ENCODE results near the gene TMEM178B. TPM values are rescaled to one million over a fixed set of nuclear protein-coding genes. Genes with fewer than 3 reads are reported as not detected.

TMEM178B gene
- total and polyA plus RNA-seq, 2 of the 4 experiments (the other 2 are of a cell fraction) = under 0.01 to 0.05 TPM

DNA sequence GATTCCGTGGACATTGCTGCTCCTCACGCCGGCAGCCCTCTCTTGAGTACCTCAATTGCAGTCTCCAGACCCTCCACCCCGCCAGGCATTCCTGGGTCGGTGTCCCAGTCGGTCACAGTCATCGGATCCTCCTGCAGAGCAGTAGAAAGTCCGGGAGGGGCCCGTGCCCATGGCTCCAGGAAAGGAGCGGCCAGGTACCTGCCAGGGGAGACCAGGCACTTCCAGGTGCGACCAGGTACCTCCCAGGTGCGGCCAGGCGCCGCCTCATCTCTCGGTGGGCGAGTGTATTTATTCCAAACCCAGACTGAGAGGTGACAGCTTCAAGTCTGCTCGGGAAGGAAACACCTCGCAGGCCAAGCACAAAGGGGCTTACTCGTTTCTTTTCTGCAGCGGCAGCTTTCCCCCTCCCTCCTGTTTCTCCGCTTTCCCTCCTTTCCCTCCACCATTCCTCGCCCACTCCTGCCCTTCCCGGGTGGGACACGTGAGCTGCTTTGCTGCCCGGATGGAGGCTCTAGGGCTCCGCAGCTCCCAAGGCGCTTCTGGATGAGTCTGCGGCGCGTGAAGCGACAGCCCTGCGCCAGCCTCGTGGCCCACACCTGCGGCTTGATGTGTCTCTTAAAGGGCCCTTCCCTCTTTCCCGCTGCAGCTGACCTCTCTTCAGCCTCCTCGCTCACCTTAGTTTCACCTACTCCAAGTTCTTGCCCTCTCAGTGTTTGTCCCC lies 438.0 kb downstream of the TMEM178B start:
- H2BK15ac ChIP-seq (ENCODE audit: low read depth, low read length) = no peak overlapping the region
- no peak overlapping the region for H2AK9ac ChIP-seq (replicated peaks; ENCODE audit: low read depth, low read length, poor library complexity)
- no peak overlapping the region for H2BK5ac ChIP-seq (ENCODE audit: low read depth, low read length, poor library complexity, severe bottlenecking)
- ChIA-PET CTCF (no interaction called here), POLR2A (ENCODE audit: unreplicated experiment) (no interaction called here)
- H3K27ac ChIP-seq (ENCODE audit: insufficient read depth, low read length) = no peak overlapping the region
- H3K4me3 ChIP-seq (ENCODE audit: insufficient read depth, low read depth, low read length) = no peak overlapping the region
- no TSS peak for BruUV-seq (replicated peaks)
- no peak overlapping the region for H3K14ac ChIP-seq (replicated peaks; ENCODE audit: low read depth, low read length)
- WGBS, 2 experiments (ENCODE audit: extremely low coverage in 2 of 2, insufficient read length in 1 of 2) = 4% methylated on average over 20 of the region's 36 CpGs; no CpG with 5 or more reads in 1 of the 2 experiments
- H3K79me1 ChIP-seq (ENCODE audit: low read depth in 1 of 2, low read length in 2 of 2) = no peaks in the 10 kb centered on the region
- H4K8ac ChIP-seq (ENCODE audit: low read depth in 2 of 2, low read length in 2 of 2) = no peak overlapping the region
- in situ Hi-C loops (cut with MboI; ENCODE audit: low sequenced_read_pairs) = no loop called here
- H3K56ac ChIP-seq (ENCODE audit: extremely low read depth, insufficient read depth, low read length) = no peak overlapping the region
- no peak overlapping the region for H2BK120ac ChIP-seq (ENCODE audit: low read depth, low read length)
- H3K23ac ChIP-seq (ENCODE audit: low read depth, low read length) = no peak overlapping the region
- intact Hi-C loops (cut with micrococcal nuclease) = no loop called here
- no peak for ATAC-seq (ENCODE audit: low read depth)
- dilution Hi-C loops (cut with HindIII; ENCODE audit: low sequenced_read_pairs, unreplicated experiment) = no loop called here
- H3K9me1 ChIP-seq (ENCODE audit: insufficient read depth, low read length) = no peaks in the 10 kb centered on the region
- H3K9me3 ChIP-seq (ENCODE audit: control insufficient read depth, insufficient read depth, low read length) = no peaks in the 10 kb centered on the region; the same call in 1 of the 2 replicates
- no peak overlapping the region for H4K91ac ChIP-seq (ENCODE audit: insufficient read depth, low read depth, low read length)
- H3K9ac ChIP-seq (ENCODE audit: low read depth, low read length) = no peak overlapping the region
- H3K4ac ChIP-seq (ENCODE audit: low read depth, low read length) = no peak overlapping the region
- H2AK5ac ChIP-seq (ENCODE audit: low read depth, low read length) = no peak overlapping the region
- H4K5ac ChIP-seq (ENCODE audit: low read depth, low read length) = no peak overlapping the region
- no peak overlapping the region for H2BK20ac ChIP-seq (ENCODE audit: low read depth, low read length)
- H3K4me2 ChIP-seq (ENCODE audit: low read depth, low read length) = peak overlapping the region; percentile 14
- no peak overlapping the region for H3K18ac ChIP-seq (ENCODE audit: low read depth, low read length)
- TF ChIP-seq RAD21 (IDR thresholded peaks at IDR 0.05; ENCODE audit: low read length) (no peak), BHLHE40 (IDR thresholded peaks at IDR 0.05; ENCODE audit: low read depth, low read length) (no peak), CEBPB (IDR thresholded peaks at IDR 0.05; ENCODE audit: low read depth, low read length) (no peak), MXI1 (IDR thresholded peaks at IDR 0.05; ENCODE audit: borderline replicate concordance, low read depth, low read length) (no peak), USF2 (IDR thresholded peaks at IDR 0.05; ENCODE audit: low read depth, low read length) (no peak), MAFK (IDR thresholded peaks at IDR 0.05; ENCODE audit: low read depth, low read length) (no peak), CHD1 (IDR thresholded peaks at IDR 0.05; ENCODE audit: low read depth, low read length) (no peak), NFE2L2 (IDR thresholded peaks at IDR 0.05; ENCODE audit: low read depth, low read length) (no peak), RCOR1 (IDR thresholded peaks at IDR 0.05; ENCODE audit: insufficient replicate concordance, low read length) (no peak), RFX5 (IDR thresholded peaks at IDR 0.05; ENCODE audit: low read depth, low read length) (no peak), FOS (IDR thresholded peaks at IDR 0.05; ENCODE audit: low read depth, low read length) (no peak), SMC3 (IDR thresholded peaks at IDR 0.05; ENCODE audit: low read depth, low read length) (no peak), MAZ (IDR thresholded peaks at IDR 0.05; ENCODE audit: borderline replicate concordance, low read depth, low read length) (no peak), POLR2A (IDR thresholded peaks at IDR 0.05; ENCODE audit: low read depth, low read length) (no peak)
- TF ChIP-seq, protein P1, sequence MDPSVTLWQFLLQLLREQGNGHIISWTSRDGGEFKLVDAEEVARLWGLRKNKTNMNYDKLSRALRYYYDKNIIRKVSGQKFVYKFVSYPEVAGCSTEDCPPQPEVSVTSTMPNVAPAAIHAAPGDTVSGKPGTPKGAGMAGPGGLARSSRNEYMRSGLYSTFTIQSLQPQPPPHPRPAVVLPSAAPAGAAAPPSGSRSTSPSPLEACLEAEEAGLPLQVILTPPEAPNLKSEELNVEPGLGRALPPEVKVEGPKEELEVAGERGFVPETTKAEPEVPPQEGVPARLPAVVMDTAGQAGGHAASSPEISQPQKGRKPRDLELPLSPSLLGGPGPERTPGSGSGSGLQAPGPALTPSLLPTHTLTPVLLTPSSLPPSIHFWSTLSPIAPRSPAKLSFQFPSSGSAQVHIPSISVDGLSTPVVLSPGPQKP (IDR thresholded peaks at IDR 0.05; ENCODE audit: borderline replicate concordance, low read depth, low read length) = no peak
- TF ChIP-seq, protein P2, sequence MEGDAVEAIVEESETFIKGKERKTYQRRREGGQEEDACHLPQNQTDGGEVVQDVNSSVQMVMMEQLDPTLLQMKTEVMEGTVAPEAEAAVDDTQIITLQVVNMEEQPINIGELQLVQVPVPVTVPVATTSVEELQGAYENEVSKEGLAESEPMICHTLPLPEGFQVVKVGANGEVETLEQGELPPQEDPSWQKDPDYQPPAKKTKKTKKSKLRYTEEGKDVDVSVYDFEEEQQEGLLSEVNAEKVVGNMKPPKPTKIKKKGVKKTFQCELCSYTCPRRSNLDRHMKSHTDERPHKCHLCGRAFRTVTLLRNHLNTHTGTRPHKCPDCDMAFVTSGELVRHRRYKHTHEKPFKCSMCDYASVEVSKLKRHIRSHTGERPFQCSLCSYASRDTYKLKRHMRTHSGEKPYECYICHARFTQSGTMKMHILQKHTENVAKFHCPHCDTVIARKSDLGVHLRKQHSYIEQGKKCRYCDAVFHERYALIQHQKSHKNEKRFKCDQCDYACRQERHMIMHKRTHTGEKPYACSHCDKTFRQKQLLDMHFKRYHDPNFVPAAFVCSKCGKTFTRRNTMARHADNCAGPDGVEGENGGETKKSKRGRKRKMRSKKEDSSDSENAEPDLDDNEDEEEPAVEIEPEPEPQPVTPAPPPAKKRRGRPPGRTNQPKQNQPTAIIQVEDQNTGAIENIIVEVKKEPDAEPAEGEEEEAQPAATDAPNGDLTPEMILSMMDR (conservative IDR thresholded peaks at IDR 0.05; ENCODE audit: low read depth, low read length) = no peak
- H3K27me3 ChIP-seq (ENCODE audit: control insufficient read depth, insufficient read depth, low read length) = peaks cover 15% of the 10 kb centered on the region
- H3K36me3 ChIP-seq (ENCODE audit: control insufficient read depth, insufficient read depth, low read length) = no peaks in the 10 kb centered on the region
- no peaks in the 10 kb centered on the region for H3K4me1 ChIP-seq (ENCODE audit: control insufficient read depth, insufficient read depth, low read length)
- H2AFZ ChIP-seq (replicated peaks; ENCODE audit: low read length, poor library complexity) = peak overlapping the region; percentile 13
- DNase-seq = no peak
- no peaks in the 10 kb centered on the region for H4K20me1 ChIP-seq (ENCODE audit: insufficient read depth, low read length)

Measured in IMR-90 (cell line).